BLaER1 treated with 17β-estradiol and CSF1 and Interleukin-3, amounts not matched to agents 10 nM and 100 nM (cell line): ENCODE measurements around the gene ATP5PD.
A peak's percentile ranks its signal among the peaks of the same experiment; 100 is the strongest.

Source experiments
- H3K27ac ChIP-seq, 11 experiments: shearing (Covaris generic); formaldehyde crosslinking; 2 replicates each; pipeline ENCODE4 v1.8.1; 2022
- H3K27me3 ChIP-seq, 11 experiments: shearing (Covaris generic); formaldehyde crosslinking; 2 replicates each; pipeline ENCODE4 v1.8.1; 2022
- H3K36me3 ChIP-seq, 11 experiments: shearing (Covaris generic); formaldehyde crosslinking; 2 replicates each; pipeline ENCODE4 v1.8.1; 2022
- H3K4me1 ChIP-seq, 10 experiments: shearing (Covaris generic); formaldehyde crosslinking; 2 replicates each; pipeline ENCODE4 v1.8.1; 2022
- H3K4me2 ChIP-seq, 11 experiments: shearing (Covaris generic); formaldehyde crosslinking; 2 replicates each; pipeline ENCODE4 v1.8.1; 2022
- H3K4me3 ChIP-seq, 10 experiments: shearing (Covaris generic); formaldehyde crosslinking; 2 replicates each; pipeline ENCODE4 v1.8.1; 2022
- H3K9ac ChIP-seq, 11 experiments: shearing (Covaris generic); formaldehyde crosslinking; 2 replicates each; pipeline ENCODE4 v1.8.1; 2022
- H3K9me3 ChIP-seq, 11 experiments: shearing (Covaris generic); formaldehyde crosslinking; replicated peaks in 1 of 11; 2 replicates each; pipeline ENCODE4 v1.8.1; 2022
- H4K20me1 ChIP-seq, 11 experiments: shearing (Covaris generic); formaldehyde crosslinking; 2 replicates each; pipeline ENCODE4 v1.8.1; 2022
- Cebpa-rat ChIP-seq, 11 experiments: shearing (Covaris generic); IDR thresholded peaks; 2 replicates each; pipeline ENCODE4 v1.8.1; 2022

Gene ATP5PD

DNA sequence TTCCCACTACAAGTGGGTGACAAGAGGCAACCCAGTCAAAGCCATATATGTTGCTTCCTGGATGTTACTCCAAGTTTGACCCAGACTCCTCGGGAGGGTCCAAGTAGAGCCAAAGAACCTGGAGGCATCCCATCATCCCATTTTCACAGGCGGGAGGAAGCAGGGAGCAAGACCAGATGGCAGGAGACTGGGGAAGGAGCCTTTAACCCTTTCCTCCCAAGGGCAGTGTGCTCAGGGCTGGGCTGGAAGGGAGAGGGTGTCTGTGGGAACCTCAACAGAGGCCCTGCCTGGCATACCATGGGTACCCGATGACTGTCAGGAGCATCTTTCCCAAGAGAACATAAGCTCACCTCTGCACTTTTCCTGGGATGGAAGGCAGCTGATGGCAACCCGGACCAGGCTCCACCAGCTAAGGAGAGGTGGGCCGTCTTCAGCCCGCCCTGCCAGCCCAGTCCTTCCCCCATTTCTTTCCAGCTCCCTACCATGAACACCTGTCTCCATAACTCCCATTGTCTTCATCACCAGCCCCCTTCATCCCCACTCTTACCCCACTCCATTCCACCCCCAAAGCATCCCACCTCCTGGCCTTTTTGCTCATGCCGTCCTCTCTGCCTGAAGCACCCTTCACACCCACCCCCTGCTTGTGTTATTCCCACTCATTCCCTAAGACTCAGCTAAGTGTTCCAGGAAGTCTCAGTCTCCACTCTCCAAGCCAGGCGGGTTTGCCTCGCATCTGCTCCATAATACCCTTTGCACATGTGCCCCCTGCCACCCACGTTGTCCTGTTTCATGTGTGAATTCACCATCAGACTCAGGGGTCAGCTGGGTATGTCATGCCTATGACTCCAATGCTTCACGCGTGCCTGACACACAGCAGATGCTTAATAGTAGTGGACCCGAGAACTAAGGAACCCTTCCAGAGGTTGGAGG, 35.1 kb upstream of the ATP5PD start:
- no peak overlapping the region for H3K4me3 ChIP-seq
- peaks cover 0 to 30% (median 23%) of the 10 kb centered on the region in 11 experiments; a peak in 21 of 22 replicates for H3K27me3 ChIP-seq
- H3K9me3 ChIP-seq: no peaks in the 10 kb centered on the region
- no peak for TF ChIP-seq Cebpa-rat (IDR thresholded peaks at IDR 0.05)
- peaks cover 54 to 98% (median 86%) of the 10 kb centered on the region in 10 experiments for H3K4me1 ChIP-seq
- H4K20me1 ChIP-seq: no peaks in the 10 kb centered on the region
- no peak overlapping the region for H3K9ac ChIP-seq
- no peak overlapping the region; a peak in 1 of 22 replicates for H3K27ac ChIP-seq
- peak overlapping the region in 8 of 11 experiments; percentile 5 to 95 (median 76); a peak in 12 of 22 replicates for H3K4me2 ChIP-seq
- no peaks in the 10 kb centered on the region for H3K36me3 ChIP-seq

DNA sequence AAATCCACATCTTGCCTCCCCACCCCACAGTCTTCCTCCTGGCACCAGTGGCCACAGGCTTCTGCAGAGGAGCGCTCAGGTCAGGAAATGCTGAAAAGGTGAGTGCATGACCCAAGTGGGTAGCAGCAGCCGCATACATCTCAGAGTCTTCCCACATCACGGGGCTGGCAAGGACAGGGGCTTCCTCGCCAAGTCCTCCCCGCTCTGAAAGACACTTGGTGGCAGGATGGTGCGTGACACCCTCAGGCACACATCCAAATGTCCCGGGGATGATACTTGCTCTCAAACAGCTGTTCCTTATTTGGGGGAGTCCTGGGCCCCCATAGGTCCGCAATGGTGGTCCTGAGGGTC, 32.2 kb upstream of the ATP5PD start:
- Histone ChIP-seq H3K27ac (peak overlapping the region in 8 of 11 experiments; percentile 18 to 80 (median 60); a peak in 15 of 22 replicates), H4K20me1 (no peaks in the 10 kb centered on the region)

DNA sequence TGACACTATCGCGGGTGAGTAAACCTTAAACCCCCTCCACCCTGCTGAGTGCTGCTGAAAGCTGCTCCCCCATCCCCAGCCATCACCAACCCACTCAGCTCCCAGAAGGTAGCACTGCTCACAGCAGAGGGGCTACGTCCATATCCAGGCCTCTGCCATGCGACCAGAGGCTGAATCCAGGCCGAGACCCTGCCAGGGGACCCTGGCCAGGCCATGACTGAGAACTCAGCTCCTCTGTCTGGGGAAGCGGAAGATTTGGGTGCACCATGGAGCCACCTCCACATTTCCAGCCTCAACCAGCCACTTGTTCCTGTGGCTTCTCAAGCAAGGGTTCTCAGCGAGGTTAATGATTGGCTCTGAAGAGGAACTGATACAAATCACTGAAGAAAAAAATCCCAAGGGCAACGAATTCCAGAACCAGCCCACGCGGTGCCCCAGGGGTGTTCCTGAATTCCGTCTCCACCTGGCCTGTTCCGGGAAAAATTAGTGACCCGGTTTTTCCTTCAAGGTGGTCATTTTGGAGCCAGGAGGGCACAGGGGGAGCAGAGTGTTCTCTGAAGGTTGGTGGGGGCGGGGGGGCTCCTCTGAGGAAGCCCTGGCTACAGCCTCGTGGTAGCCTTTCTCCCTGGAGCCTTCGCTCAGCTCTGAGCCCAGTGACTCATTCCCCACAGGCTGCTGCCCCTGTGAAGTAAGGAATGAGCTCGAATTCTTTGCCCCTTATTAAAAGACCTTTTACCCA, 31.7 kb upstream of the ATP5PD start:
- H3K9me3 ChIP-seq: no peaks in the 10 kb centered on the region
- TF ChIP-seq Cebpa-rat (IDR thresholded peaks at IDR 0.05): no peak
- no peaks in the 10 kb centered on the region for H4K20me1 ChIP-seq
- H3K4me1 ChIP-seq: peaks cover 38 to 94% (median 62%) of the 10 kb centered on the region in 10 experiments
- H3K27ac ChIP-seq: peak overlapping the region in 8 of 11 experiments; percentile 18 to 80 (median 60); a peak in 16 of 22 replicates
- H3K4me3 ChIP-seq: peak overlapping the region in 3 of 10 experiments; percentile 27 to 50 (median 34); a peak in 4 of 20 replicates
- H3K36me3 ChIP-seq: no peaks in the 10 kb centered on the region
- peak overlapping the region in 8 of 11 experiments; percentile 6 to 66 (median 61); a peak in 14 of 22 replicates for H3K9ac ChIP-seq
- peak overlapping the region; percentile 60 to 95 (median 82) for H3K4me2 ChIP-seq
- H3K27me3 ChIP-seq: peaks cover 0 to 42% (median 33%) of the 10 kb centered on the region in 11 experiments; a peak in 21 of 22 replicates

More for the DNA sequence above, 32.2 kb upstream of the ATP5PD start:
- Histone ChIP-seq H3K27me3 (peaks cover 0 to 42% (median 33%) of the 10 kb centered on the region in 11 experiments; a peak in 21 of 22 replicates), H3K9ac (peak overlapping the region in 8 of 11 experiments; percentile 6 to 66 (median 61); a peak in 12 of 22 replicates), H3K4me3 (peak overlapping the region in 2 of 10 experiments; percentile 27 to 34; a peak in 1 of 20 replicates), H3K4me2 (peak overlapping the region; percentile 60 to 95 (median 82)), H3K9me3 (no peaks in the 10 kb centered on the region), H3K36me3 (no peaks in the 10 kb centered on the region), H3K4me1 (peaks cover 43 to 98% (median 68%) of the 10 kb centered on the region in 10 experiments)
- no peak for TF ChIP-seq Cebpa-rat (IDR thresholded peaks at IDR 0.05)

DNA sequence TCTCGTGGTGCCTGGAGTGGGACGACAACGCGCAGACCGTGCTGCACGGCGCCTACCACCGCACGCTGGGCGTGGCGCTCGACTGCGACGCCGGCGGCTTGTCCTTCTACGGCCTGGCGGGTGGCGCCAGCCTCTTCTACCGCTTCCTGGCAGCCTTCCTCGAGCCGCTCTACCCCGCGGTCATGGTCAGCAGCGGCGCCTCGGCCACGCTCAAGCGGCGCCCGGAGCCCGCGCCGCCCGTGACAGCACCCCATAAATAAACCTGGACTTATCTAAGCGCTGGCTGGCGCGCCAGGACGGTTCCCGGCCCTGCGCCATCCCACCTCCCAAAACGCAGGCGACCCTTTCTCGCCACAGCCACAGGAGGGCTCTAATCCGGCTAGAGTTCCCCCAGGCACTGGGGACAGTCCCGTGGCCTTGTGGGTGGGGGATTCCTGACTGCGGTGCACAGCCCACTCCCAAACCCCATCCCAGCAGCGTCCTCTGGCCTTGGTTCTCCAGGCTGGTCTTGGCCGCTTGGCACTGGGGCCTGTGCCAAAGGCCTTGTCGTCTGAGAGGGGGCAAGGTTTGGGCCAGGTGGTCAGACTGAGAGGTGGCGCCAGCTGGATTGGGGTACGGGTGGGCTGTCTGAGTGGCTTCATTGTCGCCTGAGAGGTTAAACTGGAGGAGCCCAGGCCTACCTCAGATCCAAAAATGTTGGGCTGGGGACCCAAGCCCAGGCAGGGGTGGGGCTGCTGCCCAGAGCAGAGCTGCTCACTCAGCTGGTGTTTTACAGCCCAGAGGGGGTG, 30.9 kb upstream of the ATP5PD start:
- H3K36me3 ChIP-seq: no peaks in the 10 kb centered on the region
- H3K9me3 ChIP-seq: no peaks in the 10 kb centered on the region
- peaks cover 0 to 42% (median 33%) of the 10 kb centered on the region in 11 experiments; a peak in 21 of 22 replicates for H3K27me3 ChIP-seq
- no peaks in the 10 kb centered on the region for H4K20me1 ChIP-seq
- peak overlapping the region in 6 of 10 experiments; percentile 3 to 62 (median 28); a peak in 9 of 20 replicates for H3K4me3 ChIP-seq
- H3K27ac ChIP-seq: peak overlapping the region in 6 of 11 experiments; percentile 29 to 80 (median 68); a peak in 12 of 22 replicates
- peaks cover 33 to 89% (median 57%) of the 10 kb centered on the region in 10 experiments for H3K4me1 ChIP-seq
- peak overlapping the region; percentile 60 to 95 (median 82) for H3K4me2 ChIP-seq
- no peak for TF ChIP-seq Cebpa-rat (IDR thresholded peaks at IDR 0.05)
- H3K9ac ChIP-seq: peak overlapping the region in 10 of 11 experiments; percentile 3 to 66 (median 45); a peak in 11 of 22 replicates

DNA sequence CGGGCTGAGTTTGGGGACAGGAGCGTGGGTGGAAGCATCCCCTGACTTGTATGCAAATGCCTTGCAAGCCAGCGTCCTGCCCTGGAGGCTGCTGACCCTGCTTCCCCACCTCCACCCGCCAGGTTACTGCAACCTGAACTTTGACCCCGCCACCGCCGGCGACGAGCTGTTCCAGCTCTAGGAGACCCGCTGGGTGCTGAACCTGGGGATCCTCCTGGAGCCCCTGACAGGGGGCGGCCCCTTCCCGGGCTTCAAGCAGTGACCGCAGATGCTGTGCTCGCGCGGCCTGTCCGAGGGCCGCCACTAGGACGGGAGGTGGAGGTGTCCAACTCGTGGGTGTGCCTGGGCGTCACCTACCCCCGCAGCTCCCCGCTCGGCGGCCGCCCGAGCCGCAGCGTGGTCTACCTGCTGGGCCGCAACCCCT, 30.3 kb upstream of the ATP5PD start:
- peak overlapping the region in 6 of 11 experiments; percentile 28 to 66 (median 63); a peak in 8 of 22 replicates for H3K9ac ChIP-seq
- H3K4me1 ChIP-seq: peaks cover 33 to 83% (median 52%) of the 10 kb centered on the region in 10 experiments
- H3K36me3 ChIP-seq: no peaks in the 10 kb centered on the region
- no peak for TF ChIP-seq Cebpa-rat (IDR thresholded peaks at IDR 0.05)
- H3K9me3 ChIP-seq: no peaks in the 10 kb centered on the region
- peak overlapping the region in 5 of 10 experiments; percentile 3 to 62 (median 34); a peak in 7 of 20 replicates for H3K4me3 ChIP-seq
- H3K4me2 ChIP-seq: peak overlapping the region; percentile 60 to 95 (median 82)
- peaks cover 0 to 42% (median 33%) of the 10 kb centered on the region in 11 experiments; a peak in 21 of 22 replicates for H3K27me3 ChIP-seq
- H4K20me1 ChIP-seq: no peaks in the 10 kb centered on the region
- peak overlapping the region in 4 of 11 experiments; percentile 51 to 80 (median 74); a peak in 6 of 22 replicates for H3K27ac ChIP-seq

DNA sequence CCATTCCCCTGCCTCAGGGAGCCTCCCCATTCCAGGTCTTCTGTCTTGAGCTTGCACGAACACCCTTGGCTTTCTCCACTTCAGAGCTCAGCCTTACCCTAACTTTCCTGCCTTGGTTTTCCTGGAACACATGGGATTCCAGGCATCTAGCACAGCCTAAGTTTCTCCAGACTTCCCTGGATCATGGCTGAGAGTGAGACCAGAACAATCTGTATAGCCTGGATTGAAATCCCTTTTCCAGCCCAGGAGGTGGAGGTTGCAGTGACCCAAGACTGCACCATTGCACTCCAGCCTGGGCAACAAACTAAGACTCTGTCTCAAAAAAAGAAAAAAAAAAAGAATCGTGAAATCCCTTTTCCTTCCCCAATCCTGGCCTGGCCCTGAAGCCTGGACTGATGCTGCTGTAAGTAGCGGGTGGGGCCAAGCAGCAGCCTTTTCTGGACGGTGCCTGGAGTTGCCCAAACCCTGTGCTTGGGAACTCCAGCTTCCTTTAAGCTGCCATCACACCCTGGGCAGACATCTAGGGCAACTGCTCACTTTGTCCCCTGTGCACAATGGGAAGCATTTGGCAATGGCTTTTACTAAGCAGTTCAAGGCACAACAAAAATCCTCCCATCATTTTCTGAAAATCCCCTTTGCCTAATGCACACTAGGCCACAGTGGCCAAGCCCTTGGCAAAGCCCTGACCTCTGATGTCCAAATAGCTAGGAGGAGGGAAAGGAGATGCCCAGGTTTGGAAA, 29.0 kb upstream of the ATP5PD start:
- TF ChIP-seq Cebpa-rat (IDR thresholded peaks at IDR 0.05): no peak
- Histone ChIP-seq H3K4me3 (no peak overlapping the region), H3K4me1 (peaks cover 33 to 70% (median 41%) of the 10 kb centered on the region in 10 experiments), H3K4me2 (peak overlapping the region in 4 of 11 experiments; percentile 42 to 95 (median 84); a peak in 9 of 22 replicates), H3K27me3 (peaks cover 0 to 42% (median 33%) of the 10 kb centered on the region in 11 experiments; a peak in 21 of 22 replicates), H3K9ac (no peak overlapping the region), H3K9me3 (no peaks in the 10 kb centered on the region), H4K20me1 (no peaks in the 10 kb centered on the region), H3K36me3 (no peaks in the 10 kb centered on the region), H3K27ac (no peak overlapping the region)

DNA sequence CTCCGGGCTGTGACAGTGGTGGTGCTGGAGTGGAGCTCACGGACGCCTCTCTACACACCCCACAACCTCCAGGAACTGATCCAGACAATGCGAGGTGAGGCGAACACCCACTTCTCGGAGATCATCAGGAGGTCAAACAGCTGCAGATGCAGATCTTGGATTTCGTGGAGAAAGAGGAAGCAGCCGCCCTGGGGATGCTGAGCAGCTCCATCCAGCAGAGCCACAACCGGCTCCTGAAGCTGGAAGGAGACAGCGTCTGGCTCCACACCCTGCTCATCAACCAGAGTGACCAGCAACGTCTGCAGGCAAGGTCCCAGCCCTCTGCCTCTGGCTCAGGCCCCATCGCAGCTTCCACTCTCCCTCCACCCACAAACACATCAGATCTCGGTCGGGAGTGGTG, 27.8 kb upstream of the ATP5PD start:
- Histone ChIP-seq H4K20me1 (no peaks in the 10 kb centered on the region), H3K4me1 (peaks cover 24 to 57% (median 30%) of the 10 kb centered on the region in 10 experiments), H3K9ac (no peak overlapping the region), H3K27me3 (peaks cover 0 to 40% (median 33%) of the 10 kb centered on the region in 11 experiments; a peak in 21 of 22 replicates), H3K36me3 (no peaks in the 10 kb centered on the region), H3K27ac (no peak overlapping the region), H3K4me2 (peak overlapping the region in 3 of 11 experiments; percentile 7 to 95 (median 38); a peak in 4 of 22 replicates), H3K9me3 (no peaks in the 10 kb centered on the region), H3K4me3 (no peak overlapping the region)
- TF ChIP-seq Cebpa-rat (IDR thresholded peaks at IDR 0.05): no peak
